GM19240 (cell line): ENCODE measurements around the gene ZBTB20.

ENCODE experiments used
- DNase-seq: peaks from one replicate; pipeline ENCODE4 v3.0.0; 2011; ENCODE audit warnings: low spot score; ENCODE audit not compliant: insufficient read length

Gene ZBTB20

DNA sequence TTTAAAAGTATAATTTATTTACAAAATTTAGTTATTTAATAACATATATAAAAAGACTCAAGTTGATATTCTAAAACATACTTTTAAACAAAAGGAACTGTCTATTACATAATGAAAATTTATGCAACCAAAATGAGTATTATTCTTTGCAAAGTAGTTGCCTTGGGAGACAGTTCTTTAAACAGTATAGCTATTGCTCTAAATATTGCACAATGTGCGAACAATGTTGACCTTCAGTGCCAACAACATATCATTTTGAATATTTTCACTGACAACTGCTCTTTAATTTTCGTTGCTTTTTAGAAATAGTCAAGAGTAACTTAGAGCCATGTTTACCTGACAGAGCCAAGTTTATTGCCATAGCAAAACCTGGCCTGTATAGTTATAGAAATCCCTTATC lies 124.9 kb downstream of the ZBTB20 start:
- DNase-seq: no peak

GRCh38 chr3:115021061-115021460 lies 126.0 kb downstream of the ZBTB20 start:
- DNase-seq: no peak

- DNase-seq: no peak
These were observed 127.2 kb downstream of the ZBTB20 start for GRCh38 chr3:115019900-115020299.

- no peak for DNase-seq
These were observed 128.4 kb downstream of the ZBTB20 start for GRCh38 chr3:115018694-115019093.

GRCh38 chr3:115007966-115008365 lies 139.1 kb downstream of the ZBTB20 start:
- no peak for DNase-seq

- DNase-seq: no peak
These were observed 142.6 kb downstream of the ZBTB20 start for GRCh38 chr3:115004201-115005140.

DNA sequence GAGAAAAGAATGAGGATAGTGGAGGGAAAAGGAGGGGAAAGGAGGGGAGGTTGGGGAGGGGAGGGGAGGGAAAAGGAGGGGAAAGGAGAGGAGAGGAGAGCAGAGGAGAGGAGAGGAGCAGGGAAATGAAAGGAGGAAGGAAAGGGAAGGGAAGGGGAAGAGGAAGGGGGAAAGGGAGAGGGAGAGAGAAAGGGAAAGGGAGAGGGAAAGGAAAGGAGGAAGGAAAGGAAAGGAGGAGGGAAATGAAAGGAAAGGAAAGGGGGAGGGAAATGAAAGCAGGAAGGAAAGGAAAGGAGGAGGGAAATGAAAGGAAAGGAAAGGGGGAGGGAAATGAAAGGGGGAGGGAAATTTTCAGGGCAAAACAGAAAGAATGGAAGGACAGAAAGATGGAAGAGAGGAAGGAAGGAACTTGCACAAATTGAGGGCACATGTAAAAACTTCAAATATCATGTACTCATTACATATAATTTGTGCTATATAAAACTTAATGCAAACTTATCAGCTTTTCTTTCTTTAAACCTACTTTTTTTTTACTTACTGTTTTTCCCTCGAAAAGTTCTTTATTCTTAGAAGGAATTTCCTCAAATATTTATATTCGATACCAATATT lies 148.0 kb downstream of the ZBTB20 start:
- DNase-seq: no peak

- no peak for DNase-seq
These were observed 152.3 kb downstream of the ZBTB20 start for GRCh38 chr3:114994554-114995341.

DNA sequence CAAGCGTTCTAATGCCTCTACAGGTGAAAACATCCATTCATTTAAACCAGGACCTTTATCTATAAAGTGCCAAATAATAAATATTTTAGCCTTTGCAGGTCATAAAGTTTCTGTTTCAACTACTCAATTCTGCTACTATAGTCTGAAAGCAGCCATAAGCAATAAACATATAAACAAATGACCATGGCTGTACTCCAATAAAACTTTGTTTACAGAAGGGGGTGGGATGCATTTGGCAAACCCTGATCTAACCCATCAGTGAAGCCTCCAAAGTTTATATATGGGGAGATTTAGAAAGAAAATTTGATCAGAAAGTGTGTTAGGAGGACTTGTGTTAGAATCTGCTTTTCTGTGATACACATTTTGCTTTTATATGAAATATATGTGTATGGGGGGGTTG lies 161.3 kb downstream of the ZBTB20 start:
- no peak for DNase-seq

GRCh38 chr3:114983248-114983647 lies 163.8 kb downstream of the ZBTB20 start:
- no peak for DNase-seq

GRCh38 chr3:114974387-114974786 lies 172.7 kb downstream of the ZBTB20 start:
- no peak for DNase-seq

DNA sequence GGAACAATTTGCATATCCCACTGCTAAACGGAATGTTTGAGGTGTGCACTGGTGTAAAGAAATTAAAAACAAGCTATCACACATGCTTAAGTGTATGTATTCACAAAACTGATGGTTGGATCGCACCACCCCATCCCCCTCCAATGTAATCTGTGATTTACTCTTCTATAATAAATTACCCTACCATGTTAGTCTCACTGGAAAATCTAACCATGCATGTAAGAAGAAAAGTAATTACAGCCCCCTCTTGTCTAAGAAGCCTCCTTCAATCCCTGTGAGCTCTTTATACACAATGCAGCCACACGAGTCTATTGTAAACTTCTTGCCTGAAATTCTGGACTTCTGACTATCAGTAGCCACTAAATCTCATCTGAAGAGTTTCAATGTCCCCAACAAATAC lies 173.6 kb downstream of the ZBTB20 start:
- DNase-seq: no peak

DNA sequence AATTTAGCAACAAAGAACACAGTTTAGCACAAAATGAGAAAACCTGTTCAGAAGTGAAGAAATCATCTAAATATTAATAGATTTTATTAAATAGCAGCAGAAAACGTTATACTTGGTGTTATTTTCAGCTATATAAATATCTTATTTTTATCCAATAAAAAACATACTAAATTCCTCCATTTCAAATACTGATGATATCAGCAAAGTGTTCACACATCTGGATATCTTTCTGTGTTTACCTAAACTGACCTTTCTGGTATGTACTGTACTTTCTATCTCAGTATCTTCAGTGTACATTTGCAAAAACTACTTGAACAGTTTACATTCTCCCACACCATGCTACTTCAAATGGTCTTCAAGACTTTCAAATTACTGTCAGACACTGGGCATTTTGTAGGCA lies 179.9 kb downstream of the ZBTB20 start:
- no peak for DNase-seq

- DNase-seq: no peak
These were observed 184.9 kb downstream of the ZBTB20 start for GRCh38 chr3:114962189-114962588.

DNA sequence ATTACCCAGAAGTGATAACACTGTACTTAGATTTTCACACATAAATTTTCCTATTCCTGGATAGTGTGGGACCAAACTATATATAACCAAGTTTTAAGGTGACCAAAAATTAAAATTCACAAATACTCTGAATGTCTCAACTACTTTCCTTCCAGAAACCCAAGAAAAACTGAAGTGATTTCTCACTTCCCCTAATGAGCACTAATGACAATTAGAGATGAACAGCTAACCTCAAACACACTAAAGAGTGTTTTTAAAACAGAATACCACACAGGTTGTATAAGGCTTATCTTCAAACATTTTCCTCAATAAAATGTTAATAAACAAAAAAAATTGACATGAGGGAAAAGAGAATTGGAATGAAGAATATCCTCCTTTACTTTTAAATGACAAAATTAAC lies 188.2 kb downstream of the ZBTB20 start:
- no peak for DNase-seq

- no peak for DNase-seq
These were observed 193.3 kb downstream of the ZBTB20 start for GRCh38 chr3:114953800-114954199.

- no peak for DNase-seq
These were observed 193.8 kb downstream of the ZBTB20 start for GRCh38 chr3:114953215-114953799.

GRCh38 chr3:114942773-114943172 lies 204.3 kb downstream of the ZBTB20 start:
- no peak for DNase-seq

DNA sequence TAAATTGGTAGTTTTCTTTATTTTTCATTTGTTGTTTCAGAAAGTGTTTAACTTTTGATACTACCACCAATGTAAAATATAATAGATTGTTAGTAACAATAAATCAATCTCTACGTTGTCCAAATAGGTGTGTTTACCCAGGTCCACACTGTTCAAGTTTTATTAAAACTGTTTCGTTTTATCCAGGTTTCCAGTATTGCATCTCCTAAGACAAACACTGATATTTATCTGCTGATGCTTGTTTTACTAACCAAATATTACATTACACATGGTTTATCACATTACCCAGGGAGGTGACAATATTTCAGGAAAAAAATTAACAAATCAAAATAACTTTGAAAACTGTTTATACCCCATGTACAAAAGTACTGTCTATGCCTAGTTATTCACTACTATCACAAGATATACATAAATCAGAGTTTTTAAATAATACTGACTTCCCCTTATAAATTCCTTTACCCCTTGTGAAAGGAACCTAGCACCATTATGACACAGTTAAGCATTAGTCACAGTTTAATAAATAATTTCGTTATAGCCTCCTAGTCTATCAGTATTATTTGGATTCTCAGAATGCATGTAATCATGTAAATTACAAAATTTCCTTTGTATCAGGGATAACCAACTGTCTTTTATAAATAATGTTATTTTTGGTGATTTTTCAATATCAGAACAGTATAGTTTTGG lies 205.3 kb downstream of the ZBTB20 start:
- no peak for DNase-seq

DNA sequence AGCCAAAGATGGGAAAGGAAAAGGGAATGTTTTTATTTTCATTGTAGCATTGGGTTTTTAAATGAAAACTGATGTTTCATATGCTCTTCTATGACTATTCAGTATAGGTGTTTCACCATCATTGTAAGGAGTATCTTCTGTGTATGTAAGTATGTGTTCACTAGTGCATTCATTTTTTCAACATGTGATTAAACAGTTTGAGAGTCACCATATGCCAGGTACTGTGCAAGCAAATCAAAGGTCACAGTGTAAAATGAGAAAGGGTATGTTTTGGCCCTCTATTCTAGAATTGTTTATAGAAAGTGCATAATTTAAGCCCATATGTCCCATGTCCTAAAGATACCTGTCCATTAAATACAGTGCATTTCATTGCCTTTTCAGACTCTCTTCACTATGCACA lies 207.2 kb downstream of the ZBTB20 start:
- no peak for DNase-seq

- no peak for DNase-seq
These were observed 213.7 kb downstream of the ZBTB20 start for GRCh38 chr3:114933407-114933806.
